Measurements from ENCODE around the gene EPYC. TPM values are rescaled to one million over a fixed set of nuclear protein-coding genes. Genes with fewer than 3 reads are reported as not detected.

The EPYC gene
- total and polyA plus RNA-seq, 3 donors from 2014 or later: 1.6 TPM; not detected in 2

- intact Hi-C loops (cut with DNase I; ENCODE audit: low total_unique reads): no loop called here
- Histone ChIP-seq H3K27ac (no peak overlapping the region), H3K27me3 (no peaks in the 10 kb centered on the region), H3K4me1 (no peaks in the 10 kb centered on the region), H3K9me3 (no peaks in the 10 kb centered on the region), H3K36me3 (ENCODE audit: low read depth, missing control alignments) (no peaks in the 10 kb centered on the region), H3K4me3 (no peak overlapping the region)
- 87 to 92% methylated on average over 2 of the region's 2 CpGs for WGBS, 2 donors
- TF ChIP-seq POLR2A (IDR thresholded peaks at IDR 0.05) (no peak), CTCF (IDR thresholded peaks at IDR 0.05) (no peak)
- DNase-seq: no peak
These were observed 16.3 kb upstream of the EPYC start for GRCh38 chr12:91021076-91021475.

GRCh38 chr12:91019455-91019854 lies 14.7 kb upstream of the EPYC start:
- H3K9me3 ChIP-seq: no peaks in the 10 kb centered on the region
- H3K27me3 ChIP-seq: no peaks in the 10 kb centered on the region
- intact Hi-C loops (cut with DNase I; ENCODE audit: low total_unique reads): no loop called here
- TF ChIP-seq POLR2A (IDR thresholded peaks at IDR 0.05) (no peak), CTCF (IDR thresholded peaks at IDR 0.05) (no peak)
- no peaks in the 10 kb centered on the region for H3K4me1 ChIP-seq
- H3K4me3 ChIP-seq: no peak overlapping the region
- H3K27ac ChIP-seq: no peak overlapping the region
- 90 to 95% methylated on average over 4 of the region's 4 CpGs for WGBS, 2 donors
- no peaks in the 10 kb centered on the region for H3K36me3 ChIP-seq (ENCODE audit: low read depth, missing control alignments)
- no peak for DNase-seq

DNA sequence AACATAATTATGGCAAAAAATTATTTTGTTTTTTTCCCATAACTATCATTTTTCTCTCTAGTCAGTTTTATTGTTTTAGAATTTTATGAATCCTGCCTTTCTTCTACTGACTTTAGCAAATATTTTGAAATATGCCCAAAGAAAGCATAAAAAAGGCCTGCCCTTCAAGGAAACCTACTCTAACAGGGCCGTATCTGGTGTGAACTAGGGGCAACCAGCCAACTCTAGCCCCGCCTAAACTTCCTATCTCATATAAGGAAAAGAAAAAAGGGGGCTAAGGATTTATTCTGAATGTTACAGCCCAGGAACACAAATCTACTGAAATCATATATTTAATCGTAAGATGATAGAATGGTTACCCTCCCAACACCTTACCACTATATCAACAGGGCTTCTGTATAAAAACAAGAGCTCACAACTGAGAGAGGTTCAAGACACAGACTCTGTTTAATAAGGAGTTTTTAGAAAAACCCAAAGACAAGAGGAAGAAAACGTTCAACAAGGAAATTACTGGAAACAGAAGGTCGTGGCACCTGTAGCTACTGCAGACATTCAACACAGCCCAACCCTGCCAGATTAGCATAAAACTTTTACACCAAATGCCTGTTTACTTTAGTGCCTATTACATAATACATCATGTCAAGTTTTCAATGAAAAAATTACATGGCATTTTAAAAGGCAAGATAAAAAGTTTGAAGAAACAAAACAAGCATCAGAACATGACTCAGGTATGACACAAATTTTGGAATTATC lies 12.9 kb upstream of the EPYC start:
- DNase-seq: peak; percentile 26
- Histone ChIP-seq H3K27ac (peak overlapping the region; percentile 69 to 85), H3K36me3 (ENCODE audit: low read depth, missing control alignments) (no peaks in the 10 kb centered on the region), H3K4me3 (no peak overlapping the region), H3K9me3 (no peaks in the 10 kb centered on the region), H3K4me1 (no peaks in the 10 kb centered on the region), H3K27me3 (no peaks in the 10 kb centered on the region)
- intact Hi-C loops (cut with DNase I; ENCODE audit: low total_unique reads): no loop called here
- TF ChIP-seq POLR2A (IDR thresholded peaks at IDR 0.05): no peak
- TF ChIP-seq CTCF (IDR thresholded peaks at IDR 0.05): no peak
- 45 to 52% methylated on average over 5 of the region's 5 CpGs for WGBS, 2 donors

DNA sequence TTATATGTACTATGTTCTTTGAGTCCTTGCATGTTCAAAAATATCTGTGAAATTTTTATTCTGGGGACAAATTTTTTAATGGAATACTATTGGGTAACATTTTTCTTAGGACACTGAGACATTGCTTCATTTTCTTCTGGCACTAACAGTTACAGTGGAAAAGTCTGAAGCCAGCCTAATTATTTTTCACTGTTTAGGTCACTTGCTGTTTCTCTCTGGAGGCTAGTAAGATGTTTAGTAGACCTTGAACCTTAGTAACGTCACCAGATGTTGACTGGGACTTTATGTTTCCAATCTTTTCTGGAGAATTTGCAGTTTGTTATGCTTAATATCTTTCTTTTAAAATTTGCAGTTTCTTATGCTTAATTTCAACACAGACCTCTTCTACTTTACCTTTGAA lies 12.3 kb upstream of the EPYC start:
- no peak overlapping the region for H3K4me3 ChIP-seq
- H3K27me3 ChIP-seq: no peaks in the 10 kb centered on the region
- no peaks in the 10 kb centered on the region for H3K4me1 ChIP-seq
- no peaks in the 10 kb centered on the region for H3K36me3 ChIP-seq (ENCODE audit: low read depth, missing control alignments)
- peak overlapping the region; percentile 69 to 85 for H3K27ac ChIP-seq
- no peak for TF ChIP-seq POLR2A (IDR thresholded peaks at IDR 0.05)
- no peak for TF ChIP-seq CTCF (IDR thresholded peaks at IDR 0.05)
- WGBS, 2 donors: 43 to 74% methylated on average over 1 of the region's 1 CpG
- intact Hi-C loops (cut with DNase I; ENCODE audit: low total_unique reads): no loop called here
- DNase-seq: no peak
- no peaks in the 10 kb centered on the region for H3K9me3 ChIP-seq
